AG04449 (cell line): ENCODE measurements around the gene UCHL5.

Experiments
- CTCF ChIA-PET: fragments of 350-600 bp; formaldehyde crosslinking; extraction: SDS; loops from one replicate; lab custom pipeline; 2021; ENCODE audit warnings: antibody characterized with exemption; lab: Yijun Ruan, JAX
- POLR2A ChIA-PET: fragments of 400-600, 350-600 bp; formaldehyde crosslinking; extraction: SDS; loops from one replicate; lab custom pipeline; 2020; ENCODE audit warnings: antibody characterized with exemption, inconsistent platforms; lab: Yijun Ruan, JAX
- DNase-seq: peaks from one replicate; pipeline ENCODE4 v3.0.0-alpha.2; 2010; ENCODE audit warnings: low read depth, low spot score
- H3K4me3 ChIP-seq: 2 replicates; pipeline ENCODE4 v1.5.1; 2011; ENCODE audit warnings: low read depth, mild to moderate bottlenecking, control low read depth, low read length
- TF ChIP-seq, protein P1 (sequence below): IDR thresholded peaks from one replicate; pipeline ENCODE4 v1.5.1; 2011; ENCODE audit warnings: mild to moderate bottlenecking, moderate library complexity, low read length, control low read depth, inconsistent platforms; ENCODE audit not compliant: insufficient read depth; ENCODE audit errors: missing control alignments

UCHL5 gene

GRCh38 chr1:192979542-192979941 is 79.6 kb downstream of the UCHL5 start:
- ChIA-PET POLR2A (no interaction called here), CTCF (no interaction called here)
- H3K4me3 ChIP-seq = no peak overlapping the region
- TF ChIP-seq, protein P1, sequence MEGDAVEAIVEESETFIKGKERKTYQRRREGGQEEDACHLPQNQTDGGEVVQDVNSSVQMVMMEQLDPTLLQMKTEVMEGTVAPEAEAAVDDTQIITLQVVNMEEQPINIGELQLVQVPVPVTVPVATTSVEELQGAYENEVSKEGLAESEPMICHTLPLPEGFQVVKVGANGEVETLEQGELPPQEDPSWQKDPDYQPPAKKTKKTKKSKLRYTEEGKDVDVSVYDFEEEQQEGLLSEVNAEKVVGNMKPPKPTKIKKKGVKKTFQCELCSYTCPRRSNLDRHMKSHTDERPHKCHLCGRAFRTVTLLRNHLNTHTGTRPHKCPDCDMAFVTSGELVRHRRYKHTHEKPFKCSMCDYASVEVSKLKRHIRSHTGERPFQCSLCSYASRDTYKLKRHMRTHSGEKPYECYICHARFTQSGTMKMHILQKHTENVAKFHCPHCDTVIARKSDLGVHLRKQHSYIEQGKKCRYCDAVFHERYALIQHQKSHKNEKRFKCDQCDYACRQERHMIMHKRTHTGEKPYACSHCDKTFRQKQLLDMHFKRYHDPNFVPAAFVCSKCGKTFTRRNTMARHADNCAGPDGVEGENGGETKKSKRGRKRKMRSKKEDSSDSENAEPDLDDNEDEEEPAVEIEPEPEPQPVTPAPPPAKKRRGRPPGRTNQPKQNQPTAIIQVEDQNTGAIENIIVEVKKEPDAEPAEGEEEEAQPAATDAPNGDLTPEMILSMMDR = no peak
- no peak for DNase-seq

GRCh38 chr1:192978195-192978710 is 80.9 kb downstream of the UCHL5 start:
- TF ChIP-seq, protein P1 = no peak
- ChIA-PET CTCF (no interaction called here), POLR2A (no interaction called here)
- no peak for DNase-seq
- no peak overlapping the region for H3K4me3 ChIP-seq

DNA sequence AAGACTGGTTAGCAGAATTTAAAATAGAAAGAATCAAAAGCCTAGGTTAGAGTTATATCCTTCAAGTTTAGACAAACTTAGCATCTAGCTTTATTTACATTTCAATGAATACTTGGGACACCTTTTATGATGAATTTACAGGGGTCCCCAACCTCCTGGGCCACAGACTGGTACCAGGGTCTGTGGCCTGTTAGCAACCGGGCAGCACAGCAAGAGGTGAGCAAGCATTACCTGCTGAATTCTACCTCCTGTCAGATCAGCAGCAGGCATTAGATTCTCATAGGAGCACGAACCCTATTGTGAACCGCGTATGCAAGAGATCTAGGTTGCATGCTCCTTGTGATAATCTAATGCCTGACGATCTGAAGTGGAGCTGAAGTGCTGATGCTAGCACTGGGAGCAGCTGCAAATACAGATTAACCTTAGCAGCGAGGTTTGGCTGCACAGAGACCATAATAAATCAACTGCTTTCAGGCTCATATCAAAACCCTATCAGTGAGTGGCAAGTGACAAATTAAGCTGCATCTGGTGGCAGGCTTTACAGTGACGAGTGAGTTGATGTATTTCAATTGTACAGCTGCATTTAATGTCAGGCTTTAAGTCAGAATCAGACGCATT is 82.0 kb downstream of the UCHL5 start:
- CTCF ChIA-PET = interaction anchor here (1.4 kb wide), 1 partner anchor 9 kb away, joined by 3 read pairs; no protein-coding TSS in a partner anchor
- TF ChIP-seq, protein P1 = no peak
- H3K4me3 ChIP-seq = no peak overlapping the region
- POLR2A ChIA-PET = no interaction called here
- no peak for DNase-seq

- TF ChIP-seq, protein P1 = no peak
- ChIA-PET POLR2A (no interaction called here), CTCF (interaction anchor here (1.4 kb wide), 1 partner anchor 9 kb away, joined by 3 read pairs; no protein-coding TSS in a partner anchor)
- no peak for DNase-seq
- no peak overlapping the region for H3K4me3 ChIP-seq
These were observed 82.6 kb downstream of the UCHL5 start for GRCh38 chr1:192976576-192976975.

- TF ChIP-seq, protein P1 = no peak
- peak; percentile 10 for DNase-seq
- ChIA-PET POLR2A (no interaction called here), CTCF (interaction anchor here (0.9 to 1.2 kb wide), 3 partner anchors 16 to 172 kb away, joined by 3 read pairs; no protein-coding TSS in a partner anchor)
- H3K4me3 ChIP-seq = no peak overlapping the region
These were observed 84.5 kb downstream of the UCHL5 start for GRCh38 chr1:192974701-192975100.

- POLR2A ChIA-PET = no interaction called here
- DNase-seq = no peak
- TF ChIP-seq, protein P1 = no peak
- no peak overlapping the region for H3K4me3 ChIP-seq
- CTCF ChIA-PET = interaction anchor here (0.9 to 1.2 kb wide), 3 partner anchors 15 to 171 kb away, joined by 3 read pairs; no protein-coding TSS in a partner anchor
These were observed 85.2 kb downstream of the UCHL5 start for GRCh38 chr1:192973988-192974387.
